GM19351 (cell line): ENCODE data around the gene DACT1.
"Not testable (repeated sequence)": the region's sequence is repeated elsewhere in the genome, so short reads cannot be mapped to it uniquely, and the experiment has no call there.

Source experiments
- ATAC-seq: cut with Tn5 transposase; IDR thresholded peaks from one replicate; pipeline ENCODE4 v1.9.1; 2021; ENCODE audit warnings: mild to moderate bottlenecking, moderate library complexity; ENCODE audit not compliant: unreplicated experiment

DACT1 gene, protein sequence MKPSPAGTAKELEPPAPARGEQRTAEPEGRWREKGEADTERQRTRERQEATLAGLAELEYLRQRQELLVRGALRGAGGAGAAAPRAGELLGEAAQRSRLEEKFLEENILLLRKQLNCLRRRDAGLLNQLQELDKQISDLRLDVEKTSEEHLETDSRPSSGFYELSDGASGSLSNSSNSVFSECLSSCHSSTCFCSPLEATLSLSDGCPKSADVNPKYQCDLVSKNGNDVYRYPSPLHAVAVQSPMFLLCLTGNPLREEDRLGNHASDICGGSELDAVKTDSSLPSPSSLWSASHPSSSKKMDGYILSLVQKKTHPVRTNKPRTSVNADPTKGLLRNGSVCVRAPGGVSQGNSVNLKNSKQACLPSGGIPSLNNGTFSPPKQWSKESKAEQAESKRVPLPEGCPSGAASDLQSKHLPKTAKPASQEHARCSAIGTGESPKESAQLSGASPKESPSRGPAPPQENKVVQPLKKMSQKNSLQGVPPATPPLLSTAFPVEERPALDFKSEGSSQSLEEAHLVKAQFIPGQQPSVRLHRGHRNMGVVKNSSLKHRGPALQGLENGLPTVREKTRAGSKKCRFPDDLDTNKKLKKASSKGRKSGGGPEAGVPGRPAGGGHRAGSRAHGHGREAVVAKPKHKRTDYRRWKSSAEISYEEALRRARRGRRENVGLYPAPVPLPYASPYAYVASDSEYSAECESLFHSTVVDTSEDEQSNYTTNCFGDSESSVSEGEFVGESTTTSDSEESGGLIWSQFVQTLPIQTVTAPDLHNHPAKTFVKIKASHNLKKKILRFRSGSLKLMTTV

GRCh38 chr14:58637391-58638230 lies at the start of gene DACT1:
TSS of gene DACT1 (plus strand) at chr14:58637962. CDS start at chr14:58638203, 241 bp downstream.
- peak; percentile 42 for ATAC-seq

DNA sequence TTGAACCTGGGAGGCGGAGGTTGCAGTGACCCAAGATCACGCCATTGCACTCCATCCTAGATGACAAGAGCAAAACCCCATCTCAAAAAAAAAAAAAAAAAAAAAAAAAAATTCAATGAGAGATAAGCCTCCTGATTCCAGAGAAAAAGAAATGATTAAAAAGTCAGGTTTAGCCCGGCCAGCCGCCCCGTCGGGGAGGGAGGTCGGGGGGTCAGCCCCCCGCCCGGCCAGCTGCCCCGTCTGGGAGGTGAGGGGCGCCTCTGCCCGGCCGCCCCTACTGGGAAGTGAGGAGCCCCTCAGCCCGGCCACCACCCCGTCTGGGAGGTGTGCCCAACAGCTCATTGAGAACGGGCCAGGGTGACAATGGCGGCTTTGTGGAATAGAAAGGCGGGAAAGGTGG lies 49.4 kb upstream of the DACT1 start:
- not testable (repeated sequence) for ATAC-seq

GRCh38 chr14:58593977-58594376 lies 43.8 kb upstream of the DACT1 start:
- no peak for ATAC-seq

GRCh38 chr14:58597041-58597440 lies 40.7 kb upstream of the DACT1 start:
- no peak for ATAC-seq

DNA sequence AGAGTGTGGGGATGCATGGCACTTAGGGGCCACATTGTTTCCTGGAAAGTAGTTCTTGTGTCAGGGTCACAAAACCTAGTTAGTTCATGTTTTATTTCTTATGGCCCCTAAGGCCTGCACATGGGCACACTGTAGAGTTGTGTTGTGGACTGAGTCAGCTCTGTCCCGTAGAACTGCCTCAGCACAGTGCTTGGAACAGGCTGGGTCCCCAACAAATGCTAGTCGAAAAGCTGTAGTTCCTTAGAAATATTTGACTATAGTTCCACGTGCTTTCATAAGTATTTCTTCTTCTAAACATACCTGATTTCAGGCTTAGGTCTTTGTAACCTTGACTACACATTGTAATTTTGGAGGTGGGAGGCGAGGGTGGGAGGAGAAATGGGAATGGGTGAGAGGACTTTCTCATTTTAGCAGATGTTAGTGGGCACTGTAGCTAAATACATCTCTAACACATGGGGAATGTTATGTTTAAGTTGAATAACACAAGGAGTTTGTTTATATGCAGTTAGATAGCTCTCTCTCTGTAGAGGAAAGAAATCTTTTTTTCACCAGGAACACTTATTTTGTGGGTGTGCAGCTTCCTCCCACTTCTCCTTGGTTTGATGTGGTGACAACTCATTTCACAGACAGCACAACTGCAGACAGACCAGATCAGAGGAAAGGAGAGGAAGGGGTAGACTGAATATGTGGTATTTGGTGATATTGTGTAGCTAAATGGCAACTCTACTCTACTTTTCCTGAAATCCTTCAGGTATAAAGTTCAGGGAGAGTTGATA lies 39.5 kb upstream of the DACT1 start:
- ATAC-seq: no peak

- no peak for ATAC-seq
Measured at GRCh38 chr14:58598804-58599525, 38.8 kb upstream of the DACT1 start.

- ATAC-seq: no peak
Measured at GRCh38 chr14:58599707-58600106, 38.1 kb upstream of the DACT1 start.

DNA sequence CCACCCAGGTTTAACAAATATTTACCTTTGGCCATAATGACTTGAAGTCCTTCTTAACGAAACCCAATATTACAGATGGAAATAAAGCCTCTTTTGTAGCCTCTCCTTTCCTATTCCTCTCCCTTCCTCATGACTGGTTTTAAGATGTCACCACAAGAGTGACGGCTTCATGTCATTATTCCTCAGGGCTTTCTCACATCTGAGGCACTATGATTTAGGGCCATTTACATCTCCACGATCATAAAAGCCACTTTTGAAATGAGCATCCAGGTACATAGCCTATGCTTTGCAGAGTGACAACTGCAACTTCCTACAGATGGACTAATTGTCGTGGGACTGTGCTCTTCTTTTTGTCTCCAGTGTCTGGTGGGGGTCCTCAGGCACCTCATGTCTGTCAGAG lies 32.3 kb upstream of the DACT1 start:
- no peak for ATAC-seq

DNA sequence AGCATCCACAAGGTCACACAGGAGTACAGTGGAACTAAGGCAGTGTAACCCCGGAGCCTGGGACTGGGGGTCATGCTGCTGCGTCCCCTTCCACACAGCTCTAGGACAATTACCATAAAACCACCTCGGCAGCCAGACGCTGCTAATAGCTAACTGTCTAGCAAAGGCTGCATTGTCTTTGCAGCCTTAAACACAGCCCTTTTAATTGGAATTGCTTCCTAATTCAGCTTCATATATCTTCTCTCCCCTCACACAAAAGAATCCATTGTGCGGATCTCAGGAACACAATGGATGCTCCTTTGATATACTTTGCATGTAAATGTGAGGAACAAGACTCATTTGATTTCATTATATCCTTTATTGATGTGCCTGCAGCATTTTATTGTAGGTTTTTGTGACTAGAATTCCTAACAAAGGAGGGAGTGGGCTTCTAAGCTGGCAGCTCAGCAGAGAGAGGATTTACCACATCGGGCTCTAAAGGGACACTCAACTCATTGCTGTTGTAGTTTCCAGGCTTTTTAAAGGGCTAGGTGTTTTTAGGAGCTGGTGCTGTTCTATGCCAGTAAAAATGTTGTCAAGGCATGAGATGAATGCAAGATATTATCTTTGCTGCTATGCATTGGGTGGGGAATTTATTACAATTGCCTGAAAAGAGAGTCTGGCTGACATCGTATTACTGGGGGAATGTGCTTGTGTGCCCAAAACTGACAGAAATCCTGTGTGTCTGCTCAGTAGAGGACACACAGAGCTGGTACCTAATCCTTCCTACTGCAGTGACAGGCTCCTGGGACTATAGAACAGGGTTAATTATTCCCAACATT lies 30.4 kb upstream of the DACT1 start:
- ATAC-seq: no peak

DNA sequence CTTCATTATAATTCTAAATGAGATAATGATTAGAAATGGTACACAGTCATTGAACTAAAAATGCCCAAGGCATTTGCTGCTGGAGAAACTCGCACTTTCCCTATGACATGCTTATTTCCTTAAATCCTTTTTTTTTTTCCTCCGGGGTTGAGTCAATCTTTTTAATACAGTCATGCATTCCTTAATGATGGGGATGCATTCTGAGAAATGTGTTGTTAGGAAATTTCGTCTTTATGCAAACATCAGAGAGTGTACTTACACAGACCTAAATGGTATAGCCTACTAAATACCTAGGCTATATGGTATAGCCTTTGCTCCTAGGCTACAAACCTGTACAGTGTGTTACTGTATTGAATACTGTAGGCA lies 29.8 kb upstream of the DACT1 start:
- ATAC-seq: no peak

DNA sequence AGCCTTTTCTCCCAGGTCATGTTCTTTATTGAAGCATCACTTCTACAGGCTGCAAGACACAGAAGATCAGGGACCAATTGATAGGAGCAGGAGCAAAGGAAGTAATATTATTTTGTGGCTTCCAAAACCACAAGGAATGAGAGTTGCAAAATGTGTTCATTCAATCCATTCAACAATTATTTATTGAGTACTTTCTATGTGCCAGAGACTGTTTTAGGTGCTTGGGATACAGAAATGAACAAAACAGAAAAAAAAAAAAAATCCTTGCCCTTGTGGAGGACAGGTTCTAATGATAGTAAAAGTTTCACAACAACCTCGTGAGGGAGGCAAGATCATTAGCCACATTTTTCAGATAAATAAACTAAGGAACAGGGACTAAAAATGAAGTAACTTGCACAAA lies 20.1 kb upstream of the DACT1 start:
- ATAC-seq: no peak

GRCh38 chr14:58620011-58620410 lies 17.8 kb upstream of the DACT1 start:
- ATAC-seq: no peak

DNA sequence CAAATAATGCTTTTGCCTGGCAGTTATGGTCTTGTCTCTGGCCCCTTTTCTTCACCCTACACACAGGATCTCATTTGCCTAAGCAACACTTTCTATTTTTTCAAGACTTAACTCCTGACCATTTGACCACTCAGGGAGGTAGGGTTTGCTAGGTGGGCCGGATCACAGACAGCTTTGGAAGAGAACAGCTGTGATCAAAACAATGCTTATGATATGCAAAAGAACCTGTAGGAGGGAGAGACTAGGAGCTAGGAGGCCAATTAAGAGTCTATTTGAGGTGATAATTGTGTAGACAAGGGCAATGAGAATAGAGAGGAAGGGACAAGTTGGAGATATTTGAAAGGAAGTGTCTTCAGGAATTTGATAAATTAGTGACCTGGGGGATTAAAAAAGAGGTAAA lies 12.3 kb upstream of the DACT1 start:
- ATAC-seq: no peak

- ATAC-seq: no peak
Measured at GRCh38 chr14:58626431-58626831, 11.3 kb upstream of the DACT1 start.

GRCh38 chr14:58628406-58628805 lies 9.4 kb upstream of the DACT1 start:
- ATAC-seq: no peak

DNA sequence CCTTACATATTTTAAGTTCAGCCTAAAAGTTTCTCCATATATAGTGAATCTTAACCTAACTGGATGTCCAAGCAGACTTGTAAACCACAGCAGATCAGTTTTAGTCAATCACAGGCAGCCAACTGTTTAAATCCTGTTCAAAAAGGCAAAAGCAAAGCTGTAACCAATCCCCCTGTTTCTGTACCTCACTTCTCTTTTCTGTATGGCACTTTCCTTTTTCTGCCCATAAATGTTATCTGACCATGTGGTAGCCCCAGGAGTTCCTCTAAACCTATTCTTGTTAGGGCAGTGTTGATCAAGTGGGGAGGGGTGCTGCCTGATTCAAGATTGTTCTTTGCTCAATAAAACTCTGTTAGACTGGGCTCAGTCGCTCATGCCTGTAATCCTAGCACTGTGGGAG lies 8.5 kb upstream of the DACT1 start:
- ATAC-seq: no peak

DNA sequence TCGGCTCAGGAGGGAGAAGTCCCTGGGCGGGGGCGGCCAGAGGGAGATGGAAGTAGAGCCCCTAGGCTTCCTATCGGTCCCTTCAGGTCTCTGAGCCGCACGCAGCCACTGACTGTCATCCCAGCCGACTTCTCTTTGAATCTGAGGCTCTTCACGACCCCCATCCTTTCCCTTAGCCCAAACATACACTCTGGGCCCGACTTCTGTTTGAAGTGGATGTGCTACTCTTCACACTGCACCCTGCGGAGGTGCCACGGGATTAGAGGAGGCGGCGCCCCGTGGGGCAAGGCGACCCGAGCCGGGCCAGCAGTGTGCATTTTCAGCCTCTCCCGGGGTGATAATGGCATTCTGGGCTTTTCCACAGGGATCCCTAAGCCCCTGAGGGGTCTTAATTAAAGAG lies 6.0 kb upstream of the DACT1 start:
- ATAC-seq: no peak

GRCh38 chr14:58633831-58634230 lies 3.9 kb upstream of the DACT1 start:
- ATAC-seq: no peak
